Adipocyte (in vitro differentiated cells): ENCODE data around the gene MAGI1.
A peak's percentile ranks its signal among the peaks of the same experiment; 100 is the strongest.

Experiments
- DNase-seq: peaks from one replicate; pipeline ENCODE4 v3.0.0-alpha.2; 2015; ENCODE audit warnings: low read depth
- H3K27me3 ChIP-seq: replicated peaks from 2 replicates; pipeline ENCODE4 v1.7.0; 2013; ENCODE audit warnings: mild to moderate bottlenecking, low read length, moderate library complexity; ENCODE audit not compliant: control insufficient read depth, insufficient read depth
- H3K36me3 ChIP-seq: 2 replicates; pipeline ENCODE4 v1.7.0; 2013; ENCODE audit warnings: low read length, mild to moderate bottlenecking, moderate library complexity; ENCODE audit not compliant: control insufficient read depth, insufficient read depth, severe bottlenecking
- H3K4me1 ChIP-seq: 2 replicates; pipeline ENCODE4 v1.7.0; 2013; ENCODE audit warnings: mild to moderate bottlenecking, low read length, moderate library complexity; ENCODE audit not compliant: control insufficient read depth, insufficient read depth
- H3K4me3 ChIP-seq: 2 replicates; pipeline ENCODE4 v1.7.0; 2013; ENCODE audit warnings: mild to moderate bottlenecking, low read length, moderate library complexity
- H3K9ac ChIP-seq: 2 replicates; pipeline ENCODE4 v1.7.0; 2013; ENCODE audit warnings: mild to moderate bottlenecking, low read length, moderate library complexity
- H3K9me3 ChIP-seq: 2 replicates; pipeline ENCODE4 v1.7.0; 2013; ENCODE audit warnings: mild to moderate bottlenecking, low read length, moderate library complexity; ENCODE audit not compliant: control insufficient read depth

MAGI1 gene

DNA sequence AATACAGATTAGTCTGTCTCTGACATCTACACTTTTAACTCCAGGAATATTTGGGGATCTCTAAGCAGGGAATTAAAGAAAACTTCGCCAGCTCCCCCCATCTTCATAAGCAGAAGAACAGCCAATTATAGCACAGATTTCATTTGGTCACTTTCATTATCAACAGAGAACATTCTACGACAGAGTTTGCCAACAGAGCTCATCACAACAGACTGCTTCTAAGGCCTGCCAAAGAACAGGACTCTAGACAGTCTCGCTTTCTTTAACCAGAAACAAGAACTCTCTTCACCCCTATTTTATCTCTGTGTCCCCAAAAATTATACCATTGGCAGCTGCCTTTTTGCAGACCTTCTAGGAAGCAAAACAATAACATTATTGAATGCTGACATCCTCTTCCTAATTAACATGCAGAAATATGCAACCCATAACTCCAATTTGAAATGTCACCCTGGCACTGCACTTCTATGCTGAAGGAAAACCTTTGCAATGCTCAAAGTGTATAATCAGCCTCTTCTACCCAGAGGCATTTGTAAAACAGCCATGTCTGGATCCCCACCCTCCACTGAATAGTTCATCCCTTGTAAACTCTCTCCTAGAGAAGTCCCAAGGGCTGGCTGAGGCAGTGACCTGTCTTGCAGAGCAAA is 552.8 kb downstream of the MAGI1 start:
- no peaks in the 10 kb centered on the region for H3K36me3 ChIP-seq
- no peak overlapping the region for H3K9ac ChIP-seq
- H3K27me3 ChIP-seq, result no peaks in the 10 kb centered on the region
- H3K4me1 ChIP-seq, result peaks cover 43% of the 10 kb centered on the region
- no peak overlapping the region for H3K4me3 ChIP-seq
- no peak for DNase-seq
- no peaks in the 10 kb centered on the region for H3K9me3 ChIP-seq

DNA sequence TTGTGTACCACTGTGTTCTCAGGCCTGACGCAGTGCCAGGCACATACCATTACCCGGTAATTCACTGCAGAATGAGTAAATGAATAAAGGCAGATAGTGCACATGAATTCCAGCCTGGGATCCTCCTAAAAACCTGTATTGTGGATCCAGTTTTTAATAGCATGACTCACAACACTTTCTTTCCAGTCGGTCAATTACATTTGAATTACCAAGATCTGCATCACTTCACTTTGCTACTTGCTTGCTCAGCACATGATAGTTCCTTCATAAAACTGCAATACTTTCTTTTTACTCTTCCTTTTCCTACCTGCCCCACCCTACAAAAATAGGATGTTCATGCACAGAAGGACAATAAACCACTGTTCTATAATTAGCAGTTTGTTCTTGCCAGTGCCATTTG is 553.8 kb downstream of the MAGI1 start:
- Histone ChIP-seq H3K27me3 (no peaks in the 10 kb centered on the region), H3K9me3 (no peaks in the 10 kb centered on the region), H3K9ac (no peak overlapping the region), H3K4me3 (no peak overlapping the region), H3K36me3 (no peaks in the 10 kb centered on the region), H3K4me1 (peaks cover 46% of the 10 kb centered on the region)
- no peak for DNase-seq

DNA sequence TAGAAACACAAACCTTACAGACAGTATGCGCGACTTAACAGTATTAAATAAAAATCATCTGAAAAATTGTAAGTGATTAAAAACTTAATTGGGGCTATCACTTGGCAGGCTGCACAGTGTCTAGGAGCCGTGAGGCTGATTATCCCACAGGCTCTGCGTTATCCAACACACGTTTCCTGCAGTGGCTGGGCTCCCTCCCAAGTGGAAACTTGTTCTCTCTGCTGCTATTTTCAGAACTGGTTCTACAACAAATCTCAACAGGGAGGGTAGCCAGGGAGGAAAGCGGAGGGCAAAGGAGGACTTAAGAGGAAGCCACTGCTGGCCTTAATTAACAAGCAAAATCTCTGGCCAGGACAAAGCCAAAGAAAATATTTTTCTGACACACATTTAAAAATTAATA is 555.2 kb downstream of the MAGI1 start:
- H3K4me3 ChIP-seq, result no peak overlapping the region
- H3K36me3 ChIP-seq, result no peaks in the 10 kb centered on the region
- DNase-seq, result no peak
- H3K4me1 ChIP-seq, result peaks cover 46% of the 10 kb centered on the region
- no peaks in the 10 kb centered on the region for H3K9me3 ChIP-seq
- H3K9ac ChIP-seq, result no peak overlapping the region
- no peaks in the 10 kb centered on the region for H3K27me3 ChIP-seq

DNA sequence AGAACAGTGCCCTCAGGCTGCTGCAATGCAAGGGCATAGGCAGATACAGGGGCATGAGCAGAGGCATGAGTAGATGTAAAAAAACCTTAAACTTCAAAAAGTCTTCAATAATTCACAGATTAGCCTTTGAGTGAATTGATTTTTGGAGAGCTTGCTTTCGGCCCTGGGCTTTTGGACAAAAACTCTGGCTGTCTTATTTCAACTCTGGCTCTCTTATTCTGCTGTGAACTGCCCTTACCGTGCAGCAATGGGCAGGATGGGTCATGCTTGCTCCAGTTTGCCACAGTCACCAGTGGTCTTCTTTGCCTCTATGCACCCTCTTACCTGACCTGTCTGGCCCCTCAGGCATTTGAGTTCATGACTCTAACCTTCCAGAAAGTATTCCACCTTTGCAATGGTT is 555.7 kb downstream of the MAGI1 start:
- Histone ChIP-seq H3K9ac (no peak overlapping the region), H3K4me3 (no peak overlapping the region), H3K9me3 (no peaks in the 10 kb centered on the region), H3K4me1 (peaks cover 46% of the 10 kb centered on the region), H3K36me3 (no peaks in the 10 kb centered on the region), H3K27me3 (no peaks in the 10 kb centered on the region)
- DNase-seq, result no peak

DNA sequence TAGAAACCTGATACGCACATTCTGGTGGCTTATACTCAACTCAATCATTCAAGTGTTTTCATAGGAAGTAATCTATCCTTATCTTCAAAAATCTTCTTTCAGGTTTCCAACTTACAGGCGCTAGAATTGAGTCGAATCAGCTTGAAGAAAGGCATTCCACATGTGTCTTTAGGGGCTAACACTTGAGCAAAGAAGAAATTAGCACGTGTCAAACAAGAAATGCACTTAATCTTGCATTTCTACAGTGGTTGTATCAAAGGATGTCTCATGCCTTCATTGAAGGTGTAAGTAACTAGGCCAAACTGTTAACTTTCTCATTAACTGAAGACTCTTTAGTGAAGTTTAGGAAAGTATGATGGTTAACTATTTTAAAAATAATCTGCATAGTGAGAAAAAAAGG is 557.6 kb downstream of the MAGI1 start:
- Histone ChIP-seq H3K4me3 (no peak overlapping the region), H3K27me3 (no peaks in the 10 kb centered on the region), H3K9ac (no peak overlapping the region), H3K36me3 (peaks cover 3% of the 10 kb centered on the region), H3K4me1 (peaks cover 41% of the 10 kb centered on the region), H3K9me3 (no peaks in the 10 kb centered on the region)
- DNase-seq, result no peak

DNA sequence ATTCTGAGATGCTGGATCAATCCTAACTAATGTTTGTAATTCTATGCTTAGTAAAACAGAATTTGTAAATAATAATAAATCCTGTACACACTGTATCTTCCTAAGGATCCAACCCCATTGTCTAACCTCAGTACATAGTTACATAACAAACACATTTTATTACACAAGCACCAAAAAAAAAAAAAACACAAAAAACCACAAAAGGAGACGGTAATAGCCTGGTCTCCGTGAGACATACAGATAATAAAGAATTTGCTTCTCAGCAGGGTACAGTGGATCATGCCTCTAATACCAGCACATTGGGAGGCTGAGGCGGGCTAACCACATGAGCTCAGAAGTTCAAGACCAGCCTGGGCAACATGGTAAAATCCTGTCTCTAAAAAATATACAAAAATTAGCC is 558.7 kb downstream of the MAGI1 start:
- H3K36me3 ChIP-seq, result peaks cover 10% of the 10 kb centered on the region
- H3K9ac ChIP-seq, result no peak overlapping the region
- DNase-seq, result no peak

DNA sequence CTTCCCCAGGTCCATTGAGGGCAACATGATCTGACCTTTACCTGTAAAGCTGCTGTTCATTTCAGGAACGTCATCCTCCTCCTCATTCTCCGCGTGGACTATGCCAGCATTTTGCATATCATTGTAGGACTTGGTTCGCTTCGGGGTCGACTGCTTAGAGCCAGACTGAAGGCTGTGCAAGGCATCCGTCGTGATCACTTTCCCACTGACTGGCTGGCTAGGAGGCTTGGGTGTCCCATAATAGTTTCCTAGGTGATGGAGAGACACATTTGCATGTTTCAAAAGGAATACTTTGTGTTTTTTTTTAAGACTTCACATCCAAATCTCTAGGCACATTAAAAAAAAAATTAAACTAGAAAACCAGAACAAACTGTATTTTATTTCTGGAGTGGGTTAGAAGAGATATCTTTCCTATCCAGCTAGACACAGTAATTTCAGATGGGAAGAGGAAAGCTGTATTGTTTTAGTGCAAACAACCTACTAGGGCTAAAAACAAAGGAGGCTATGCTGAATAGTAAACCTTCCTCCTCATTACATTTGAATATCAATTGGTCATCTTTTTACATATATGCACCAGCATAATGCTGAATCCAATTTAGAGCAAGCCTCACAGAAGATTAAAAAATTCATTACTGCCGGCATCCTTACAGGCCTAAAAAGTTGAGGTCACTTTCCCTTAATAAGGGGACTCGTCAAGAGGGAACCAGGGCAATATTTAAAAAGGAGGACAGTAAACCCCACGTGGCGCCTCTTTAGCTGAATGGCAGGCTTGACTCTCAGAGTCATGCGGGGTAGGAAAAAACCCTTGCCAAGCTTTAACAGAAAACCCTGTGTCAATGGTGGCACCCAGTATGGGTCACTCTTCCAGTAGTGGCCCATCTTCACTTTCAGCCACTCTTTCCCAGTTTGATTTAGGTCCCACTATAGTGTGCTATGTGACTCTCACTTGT is 559.9 kb downstream of the MAGI1 start:
- Histone ChIP-seq H3K27me3 (no peaks in the 10 kb centered on the region), H3K4me3 (no peak overlapping the region)
- DNase-seq, result no peak

More for the DNA sequence above, 558.7 kb downstream of the MAGI1 start:
- peaks cover 30% of the 10 kb centered on the region for H3K4me1 ChIP-seq
- no peaks in the 10 kb centered on the region for H3K27me3 ChIP-seq
- no peaks in the 10 kb centered on the region for H3K9me3 ChIP-seq
- H3K4me3 ChIP-seq, result no peak overlapping the region

DNA sequence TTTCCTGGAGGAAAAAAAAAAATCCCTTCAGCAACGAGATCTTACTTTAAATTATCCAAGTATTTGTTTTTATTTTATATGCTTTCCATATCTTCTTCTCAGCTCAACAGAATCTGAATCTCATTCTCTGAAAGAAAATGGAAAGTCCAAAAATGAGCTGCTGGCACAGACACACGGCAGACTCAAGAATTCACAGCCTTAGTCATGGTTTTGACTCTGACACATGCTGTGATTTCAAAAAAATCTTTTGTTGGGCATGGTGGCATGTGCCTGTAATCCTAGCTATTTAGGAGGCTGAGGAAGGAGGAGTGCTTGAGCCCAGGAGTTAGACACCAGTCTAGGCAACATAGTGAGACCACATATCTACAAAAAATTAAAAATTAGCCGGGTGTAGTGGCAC is 565.0 kb downstream of the MAGI1 start:
- peak; percentile 60 for DNase-seq
- H3K36me3 ChIP-seq, result peaks cover 13% of the 10 kb centered on the region

More for the DNA sequence above, 559.9 kb downstream of the MAGI1 start:
- Histone ChIP-seq H3K36me3 (peaks cover 10% of the 10 kb centered on the region), H3K9me3 (no peaks in the 10 kb centered on the region), H3K4me1 (peaks cover 23% of the 10 kb centered on the region), H3K9ac (no peak overlapping the region)

DNA sequence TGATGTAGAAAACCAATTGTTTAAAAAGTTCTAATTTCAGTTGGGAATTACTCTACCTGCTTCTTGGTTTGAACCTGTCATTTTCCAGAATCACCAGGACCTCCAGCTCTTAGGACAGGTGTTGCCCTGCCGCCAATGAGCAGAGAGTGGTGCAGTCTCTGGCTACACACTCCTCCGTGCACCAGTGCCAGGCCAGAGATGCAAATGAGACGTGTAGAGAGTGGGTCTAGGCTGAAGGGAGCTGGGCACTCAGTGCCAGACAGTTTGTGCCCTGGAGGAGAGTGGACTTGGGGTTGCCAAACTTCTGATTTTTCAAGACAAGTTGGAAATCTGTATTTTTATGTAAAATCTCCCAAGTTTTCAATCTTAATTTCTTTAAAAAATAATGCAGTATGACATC is 566.2 kb downstream of the MAGI1 start:
- Histone ChIP-seq H3K4me3 (no peak overlapping the region), H3K27me3 (no peaks in the 10 kb centered on the region), H3K9ac (no peak overlapping the region), H3K4me1 (peaks cover 11% of the 10 kb centered on the region), H3K36me3 (peaks cover 13% of the 10 kb centered on the region), H3K9me3 (no peaks in the 10 kb centered on the region)
- no peak for DNase-seq

More for the DNA sequence above, 565.0 kb downstream of the MAGI1 start:
- no peaks in the 10 kb centered on the region for H3K9me3 ChIP-seq
- H3K4me3 ChIP-seq, result no peak overlapping the region
- no peak overlapping the region for H3K9ac ChIP-seq
- H3K4me1 ChIP-seq, result peaks cover 11% of the 10 kb centered on the region
- H3K27me3 ChIP-seq, result no peaks in the 10 kb centered on the region

DNA sequence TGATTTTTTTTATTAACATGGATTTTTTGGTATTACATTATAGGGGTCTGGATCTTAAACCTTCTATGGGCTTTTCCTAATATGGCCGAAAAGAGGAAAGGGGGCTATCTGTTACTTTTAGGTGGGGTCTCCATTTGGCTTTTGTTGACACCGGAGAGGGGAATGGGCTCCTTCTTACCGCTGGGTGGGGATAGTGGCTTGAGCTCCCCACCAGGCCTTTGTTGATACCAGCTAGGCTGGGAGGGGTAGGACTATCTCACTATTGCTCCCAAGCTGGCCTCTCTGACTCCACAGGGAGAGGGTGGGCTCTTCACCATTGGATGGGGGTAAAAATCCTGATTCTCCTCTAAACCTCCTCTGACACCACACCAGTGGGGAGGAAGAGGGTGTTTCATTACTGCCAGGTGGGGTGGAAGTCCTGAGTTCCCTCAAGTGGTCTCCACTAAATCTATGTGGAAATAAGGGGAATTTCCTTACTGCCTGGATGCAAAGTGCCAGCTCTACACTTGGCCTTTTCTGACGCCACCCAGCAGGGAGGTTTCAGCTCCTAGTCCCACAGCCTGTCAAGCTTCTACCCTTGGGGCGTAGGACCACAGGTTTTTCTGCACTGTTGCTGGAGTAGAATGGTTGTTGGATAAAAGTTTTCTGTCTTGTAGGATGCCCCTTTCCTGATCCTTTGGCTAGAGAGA is 572.3 kb downstream of the MAGI1 start:
- Histone ChIP-seq H3K27me3 (no peaks in the 10 kb centered on the region), H3K9me3 (no peaks in the 10 kb centered on the region), H3K4me3 (no peak overlapping the region), H3K36me3 (peaks cover 2% of the 10 kb centered on the region), H3K9ac (no peak overlapping the region), H3K4me1 (no peaks in the 10 kb centered on the region)
- DNase-seq, result no peak

DNA sequence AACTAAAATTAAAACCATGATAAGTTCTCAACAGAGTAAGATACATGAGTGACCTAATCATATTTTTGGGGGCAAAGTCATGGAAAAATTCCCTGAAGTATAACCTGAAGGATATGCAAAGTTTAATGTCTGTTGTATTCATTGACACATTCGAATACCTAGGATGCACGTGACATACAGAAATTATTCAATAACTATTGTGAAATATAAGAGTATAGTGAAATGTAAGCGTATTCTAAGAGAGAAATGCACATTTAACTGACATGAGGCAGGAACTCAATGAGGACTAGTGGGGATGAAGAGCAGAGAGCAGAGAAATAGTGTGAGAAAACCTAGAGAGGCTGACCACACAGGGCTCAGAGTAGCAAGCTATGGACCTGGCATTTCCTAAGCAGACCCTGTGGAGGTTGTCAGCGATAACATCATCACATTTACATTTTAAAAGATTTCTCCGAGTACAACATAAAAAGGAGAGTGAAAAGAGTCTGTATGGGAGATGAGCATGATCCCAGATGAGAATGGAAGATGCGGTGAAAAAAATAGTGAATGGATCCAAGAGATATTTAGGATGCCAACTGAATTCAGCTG is 588.8 kb downstream of the MAGI1 start:
- Histone ChIP-seq H3K9me3 (no peaks in the 10 kb centered on the region), H3K9ac (no peak overlapping the region), H3K36me3 (peaks cover 16% of the 10 kb centered on the region), H3K4me3 (no peak overlapping the region), H3K27me3 (no peaks in the 10 kb centered on the region), H3K4me1 (no peaks in the 10 kb centered on the region)
- DNase-seq, result no peak
